H9 (cell line): ENCODE measurements around the gene RANBP17. TPM values are rescaled to one million over a fixed set of nuclear protein-coding genes. Genes with fewer than 3 reads are reported as not detected.

Experiments used
- DNase-seq: peaks from one replicate; pipeline ENCODE4 v3.0.0-alpha.2; 2017
- H2AFZ ChIP-seq: one replicate; pipeline ENCODE4 v1.6.1; 2013; ENCODE audit warnings: mild to moderate bottlenecking, low read length, control low read depth, moderate library complexity
- H2AK5ac ChIP-seq: 2 replicates; pipeline ENCODE4 v1.6.1; 2013; ENCODE audit warnings: low read length, control low read depth, mixed read lengths; ENCODE audit not compliant: insufficient read length
- H2BK120ac ChIP-seq: one replicate; pipeline ENCODE4 v1.6.1; 2013; ENCODE audit warnings: low read depth, mild to moderate bottlenecking, low read length, control low read depth, inconsistent platforms; ENCODE audit not compliant: poor library complexity, severe bottlenecking
- H2BK12ac ChIP-seq: 2 replicates; pipeline ENCODE4 v1.6.1; 2013; ENCODE audit warnings: low read length, control low read depth, mixed read lengths, low read depth; ENCODE audit not compliant: insufficient read length
- H2BK15ac ChIP-seq: 2 replicates; pipeline ENCODE4 v1.6.1; 2013; ENCODE audit warnings: low read depth, low read length, control low read depth
- H2BK20ac ChIP-seq: one replicate; pipeline ENCODE4 v1.6.1; 2013; ENCODE audit warnings: low read depth, mild to moderate bottlenecking, low read length, control low read depth, inconsistent platforms; ENCODE audit not compliant: poor library complexity, severe bottlenecking
- H2BK5ac ChIP-seq: 2 replicates; pipeline ENCODE4 v1.6.1; 2013; ENCODE audit warnings: low read length, control low read depth, mixed read lengths; ENCODE audit not compliant: insufficient read length
- H3K14ac ChIP-seq: 2 replicates; pipeline ENCODE4 v1.6.1; 2013; ENCODE audit warnings: low read length, control low read depth; ENCODE audit not compliant: insufficient read depth
- H3K18ac ChIP-seq: 2 replicates; pipeline ENCODE4 v1.6.1; 2013; ENCODE audit warnings: low read depth, mild to moderate bottlenecking, mixed read lengths, low read length, control low read depth; ENCODE audit not compliant: insufficient read length
- H3K23ac ChIP-seq: 2 replicates; pipeline ENCODE4 v1.6.1; 2013; ENCODE audit warnings: low read length, control low read depth, mixed read lengths, low read depth; ENCODE audit not compliant: insufficient read length
- H3K23me2 ChIP-seq: 2 replicates; pipeline ENCODE4 v1.6.1; 2013; ENCODE audit warnings: low read depth, mild to moderate bottlenecking, mixed read lengths, low read length, control low read depth; ENCODE audit not compliant: insufficient read length, poor library complexity, severe bottlenecking
- H3K27ac ChIP-seq: 2 replicates; pipeline ENCODE4 v1.5.1; 2013; ENCODE audit warnings: low read length, control low read depth, mixed read lengths, low read depth; ENCODE audit not compliant: insufficient read length
- H3K27me3 ChIP-seq: 2 replicates; pipeline ENCODE4 v1.6.1; 2013; ENCODE audit warnings: low read length, control low read depth, inconsistent platforms; ENCODE audit not compliant: insufficient read depth
- H3K4ac ChIP-seq: 2 replicates; pipeline ENCODE4 v1.6.1; 2013; ENCODE audit warnings: low read depth, mild to moderate bottlenecking, control low read depth, inconsistent platforms, low read length, moderate library complexity
- H3K4me1 ChIP-seq: 2 replicates; pipeline ENCODE4 v1.6.1; 2013; ENCODE audit warnings: low read length, control low read depth, inconsistent platforms; ENCODE audit not compliant: insufficient read depth
- H3K4me2 ChIP-seq: 2 replicates; pipeline ENCODE4 v1.6.1; 2013; ENCODE audit warnings: low read length, control low read depth, mixed read lengths; ENCODE audit not compliant: insufficient read length, insufficient read depth
- H3K56ac ChIP-seq: 2 replicates; pipeline ENCODE4 v1.6.1; 2013; ENCODE audit warnings: low read depth, mild to moderate bottlenecking, mixed read lengths, low read length, control low read depth; ENCODE audit not compliant: insufficient read length
- H3K79me1 ChIP-seq: 2 replicates; pipeline ENCODE4 v1.6.1; 2013; ENCODE audit warnings: low read depth, mild to moderate bottlenecking, moderate library complexity, low read length, control low read depth, inconsistent platforms; ENCODE audit not compliant: insufficient read depth, poor library complexity, severe bottlenecking
- H3K79me2 ChIP-seq: 2 replicates; pipeline ENCODE4 v1.6.1; 2013; ENCODE audit warnings: low read length, control low read depth, inconsistent platforms; ENCODE audit not compliant: insufficient read depth
- H3K9ac ChIP-seq: 2 replicates; pipeline ENCODE4 v1.6.1; 2013; ENCODE audit warnings: low read length, control low read depth, mixed read lengths; ENCODE audit not compliant: insufficient read length; ENCODE audit errors: extremely low read depth
- H3K9me3 ChIP-seq: one replicate; pipeline ENCODE4 v1.6.1; 2013; ENCODE audit warnings: low read depth, low read length, inconsistent platforms; ENCODE audit not compliant: control insufficient read depth
- H3T11ph ChIP-seq: one replicate; pipeline ENCODE4 v1.6.1; 2013; ENCODE audit warnings: mild to moderate bottlenecking, low read length, control low read depth, inconsistent platforms
- H4K20me1 ChIP-seq: one replicate; pipeline ENCODE4 v1.6.1; 2013; ENCODE audit not compliant: control insufficient read depth, insufficient read length, insufficient read depth
- H4K5ac ChIP-seq: 2 replicates; pipeline ENCODE4 v1.6.1; 2013; ENCODE audit warnings: low read depth, mild to moderate bottlenecking, mixed read lengths, low read length, control low read depth; ENCODE audit not compliant: insufficient read length
- H4K8ac ChIP-seq: replicated peaks from 2 replicates; pipeline ENCODE4 v1.6.1; 2013; ENCODE audit warnings: low read length, control low read depth, mixed read lengths, low read depth; ENCODE audit not compliant: insufficient read length
- H4K91ac ChIP-seq: 2 replicates; pipeline ENCODE4 v1.6.1; 2013; ENCODE audit warnings: low read depth, mild to moderate bottlenecking, moderate library complexity, mixed read lengths, low read length, control low read depth; ENCODE audit not compliant: insufficient read length
- H3K27ac Mint-ChIP-seq, 3 experiments: 2 replicates in 2 of 3; 3 replicates in 1 of 3; pipeline ENCODE4 v1.8.0; 2020 to 2021; ENCODE audit warnings: mixed read lengths in 3 of 3, mild to moderate bottlenecking in 1 of 3, moderate library complexity in 1 of 3
- H3K27me3 Mint-ChIP-seq: 2 replicates; pipeline ENCODE4 v1.8.0; 2021; ENCODE audit warnings: low read depth, mild to moderate bottlenecking, moderate library complexity, mixed read lengths
- H3K36me3 Mint-ChIP-seq, 3 experiments: 2 replicates in 2 of 3; 3 replicates in 1 of 3; pipeline ENCODE4 v1.8.0; 2020 to 2021; ENCODE audit warnings: low read depth in 3 of 3, mixed read lengths in 3 of 3; ENCODE audit not compliant: insufficient read depth in 1 of 3
- H3K4me1 Mint-ChIP-seq, 2 experiments: 2 replicates each; pipeline ENCODE4 v1.8.0; 2020; ENCODE audit warnings: mixed read lengths in 2 of 2
- H3K4me3 Mint-ChIP-seq, 2 experiments: 2 replicates in 1 of 2; 3 replicates in 1 of 2; pipeline ENCODE4 v1.8.0; 2020 to 2021; ENCODE audit warnings: mild to moderate bottlenecking in 2 of 2, mixed read lengths in 2 of 2, moderate library complexity in 1 of 2
- H3K9me3 Mint-ChIP-seq, 2 experiments: 2 replicates in 1 of 2; 3 replicates in 1 of 2; pipeline ENCODE4 v1.8.0; 2020; ENCODE audit warnings: mild to moderate bottlenecking in 2 of 2, mixed read lengths in 2 of 2, moderate library complexity in 1 of 2
- CTCF ChIP-seq: fragments of 200-600 bp; sonication (generic); conservative IDR thresholded peaks from 3 replicates; pipeline ENCODE4 v1.8.0; 2021; ENCODE audit warnings: antibody characterized with exemption, mild to moderate bottlenecking
- WGBS: extraction: QIAGEN DNeasy Blood & Tissue Kit; methylation state at CpG from one replicate; pipeline ENCODE4 v1.1.7; 2013; ENCODE audit warnings: missing lambda C conversion rate, low lambda C conversion rate, mixed read lengths; ENCODE audit not compliant: insufficient read length; ENCODE audit errors: extremely low coverage; 5-methylcytosine and 5-hydroxymethylcytosine counted together
- total RNA-seq: library from RNA; stranded (reverse); gene quantifications from 2 replicates; pipeline ENCODE4 v1.2.1, GENCODE V29; 2021

RANBP17 gene
- total RNA-seq, 1 experiment from 2014 or later: 16.5 TPM

GRCh38 chr5:171323007-171323406, 461.2 kb downstream of the RANBP17 start:
- Mint-ChIP-seq H3K36me3 (no peaks in the 10 kb centered on the region), H3K27me3 (peaks cover 100% of the 10 kb centered on the region), H3K4me1 (peaks cover 6 to 28% of the 10 kb centered on the region in 2 experiments), H3K27ac (no peak overlapping the region; a peak in 1 of 7 replicates), H3K9me3 (no peaks in the 10 kb centered on the region), H3K4me3 (no peak overlapping the region)
- Histone ChIP-seq H4K5ac (no peak overlapping the region), H3K18ac (no peak overlapping the region), H3K4ac (no peak overlapping the region), H2BK120ac (no peak overlapping the region), H4K20me1 (no peaks in the 10 kb centered on the region), H2AK5ac (no peak overlapping the region), H3K9me3 (no peaks in the 10 kb centered on the region), H2BK12ac (no peak overlapping the region), H2AFZ (no peak overlapping the region), H3K9ac (no peak overlapping the region), H3K4me1 (no peaks in the 10 kb centered on the region), H3K23ac (no peak overlapping the region), H3T11ph (no peak overlapping the region), H3K79me2 (no peaks in the 10 kb centered on the region), H3K27me3 (peaks cover 40% of the 10 kb centered on the region; the same call in 1 of the 2 replicates), H4K91ac (no peak overlapping the region), H3K14ac (no peak overlapping the region), H3K27ac (no peak overlapping the region), H3K4me2 (no peak overlapping the region), H3K79me1 (no peaks in the 10 kb centered on the region), H2BK5ac (no peak overlapping the region), H4K8ac (no peak overlapping the region), H2BK15ac (no peak overlapping the region), H3K56ac (no peak overlapping the region), H2BK20ac (no peak overlapping the region), H3K23me2 (no peaks in the 10 kb centered on the region)
- TF ChIP-seq CTCF: no peak
- no peak for DNase-seq
- no CpG with 5 or more reads among the region's 3 CpGs for WGBS
